DMS 273 (cell line): ENCODE data around the gene TSHZ1.

Source experiments
- DNase-seq: peaks from one replicate; lab custom pipeline; 2025; ENCODE audit not compliant: unreplicated experiment; lab: John Stamatoyannopoulos, UW

TSHZ1 gene

GRCh38 chr18:75210274-75211001 lies at the start of gene TSHZ1:
Gene TSHZ1 (plus strand): TSS chr18:75210797. CDS start chr18:75211877, 1,080 bp downstream.
- peak; percentile 91 for DNase-seq

- no peak for DNase-seq
Measured at GRCh38 chr18:75161256-75162028, 49.2 kb upstream of the TSHZ1 start.

- DNase-seq = no peak
Measured at GRCh38 chr18:75162467-75162866, 48.1 kb upstream of the TSHZ1 start.

- no peak for DNase-seq
Measured at GRCh38 chr18:75162978-75163377, 47.6 kb upstream of the TSHZ1 start.

- no peak for DNase-seq
Measured at GRCh38 chr18:75163736-75164135, 46.9 kb upstream of the TSHZ1 start.

- no peak for DNase-seq
Measured at GRCh38 chr18:75164479-75164878, 46.1 kb upstream of the TSHZ1 start.

- DNase-seq = no peak
Measured at GRCh38 chr18:75165926-75166325, 44.7 kb upstream of the TSHZ1 start.

GRCh38 chr18:75167137-75167536 lies 43.5 kb upstream of the TSHZ1 start:
- no peak for DNase-seq

GRCh38 chr18:75167759-75168618 lies 42.6 kb upstream of the TSHZ1 start:
- DNase-seq = peak; percentile 67

- DNase-seq = no peak
Measured at GRCh38 chr18:75168619-75169018, 42.0 kb upstream of the TSHZ1 start.

GRCh38 chr18:75169411-75169810 lies 41.2 kb upstream of the TSHZ1 start:
- DNase-seq = no peak

- no peak for DNase-seq
Measured at GRCh38 chr18:75170022-75170789, 40.4 kb upstream of the TSHZ1 start.

- DNase-seq = no peak
Measured at GRCh38 chr18:75170916-75171315, 39.7 kb upstream of the TSHZ1 start.

- no peak for DNase-seq
Measured at GRCh38 chr18:75172299-75173124, 38.1 kb upstream of the TSHZ1 start.

- no peak for DNase-seq
Measured at GRCh38 chr18:75173125-75173432, 37.5 kb upstream of the TSHZ1 start.

- no peak for DNase-seq
Measured at GRCh38 chr18:75173738-75174137, 36.9 kb upstream of the TSHZ1 start.

- no peak for DNase-seq
Measured at GRCh38 chr18:75176849-75177248, 33.7 kb upstream of the TSHZ1 start.

GRCh38 chr18:75178376-75178775 lies 32.2 kb upstream of the TSHZ1 start:
- no peak for DNase-seq

- DNase-seq = no peak
Measured at GRCh38 chr18:75179819-75180600, 30.6 kb upstream of the TSHZ1 start.
